GM23248 (cell line): ENCODE measurements around the gene LAPTM5.

Experiments used
- EZH2 ChIP-seq: fragments of 200-600 bp; sonication (generic); IDR thresholded peaks from 2 replicates; pipeline ENCODE4 v1.6.1; 2018; ENCODE audit warnings: antibody characterized with exemption, mild to moderate bottlenecking; ENCODE audit not compliant: insufficient read depth, poor library complexity, severe bottlenecking
- EZH2phosphoT487 ChIP-seq: fragments of 200-600 bp; sonication (generic); IDR thresholded peaks from 2 replicates; pipeline ENCODE4 v1.6.1; 2018; ENCODE audit warnings: antibody characterized with exemption, moderate library complexity, mild to moderate bottlenecking, low read depth; ENCODE audit not compliant: insufficient read depth

- TF ChIP-seq EZH2 (no peak), EZH2phosphoT487 (no peak)
These were observed 43.5 kb downstream of the LAPTM5 start for GRCh38 chr1:30714025-30714424.
